ENCODE data around the gene SCAND1.

The SCAND1 gene

GRCh38 chr20:35975576-35976373 is 21.5 kb upstream of the SCAND1 start:
- no peak overlapping the region for H3K4me2 ChIP-seq (ENCODE audit: low read length)
- no peaks in the 10 kb centered on the region; the same call in 1 of the 2 replicates for H3K27me3 ChIP-seq (ENCODE audit: insufficient read depth, low read length)
- no peak overlapping the region for H3K9ac ChIP-seq (ENCODE audit: low read length)
- no peak overlapping the region for H3K27ac ChIP-seq (ENCODE audit: low read depth, low read length, poor library complexity, severe bottlenecking)
- no peaks in the 10 kb centered on the region for H3F3A ChIP-seq (ENCODE audit: insufficient read depth, low read length)
- H3K9me3 ChIP-seq (ENCODE audit: low read length): no peaks in the 10 kb centered on the region
- no peaks in the 10 kb centered on the region for H3K9me2 ChIP-seq (ENCODE audit: low read depth, low read length)
- H2AFZ ChIP-seq (ENCODE audit: low read length): no peak overlapping the region
- TF ChIP-seq, protein P1, sequence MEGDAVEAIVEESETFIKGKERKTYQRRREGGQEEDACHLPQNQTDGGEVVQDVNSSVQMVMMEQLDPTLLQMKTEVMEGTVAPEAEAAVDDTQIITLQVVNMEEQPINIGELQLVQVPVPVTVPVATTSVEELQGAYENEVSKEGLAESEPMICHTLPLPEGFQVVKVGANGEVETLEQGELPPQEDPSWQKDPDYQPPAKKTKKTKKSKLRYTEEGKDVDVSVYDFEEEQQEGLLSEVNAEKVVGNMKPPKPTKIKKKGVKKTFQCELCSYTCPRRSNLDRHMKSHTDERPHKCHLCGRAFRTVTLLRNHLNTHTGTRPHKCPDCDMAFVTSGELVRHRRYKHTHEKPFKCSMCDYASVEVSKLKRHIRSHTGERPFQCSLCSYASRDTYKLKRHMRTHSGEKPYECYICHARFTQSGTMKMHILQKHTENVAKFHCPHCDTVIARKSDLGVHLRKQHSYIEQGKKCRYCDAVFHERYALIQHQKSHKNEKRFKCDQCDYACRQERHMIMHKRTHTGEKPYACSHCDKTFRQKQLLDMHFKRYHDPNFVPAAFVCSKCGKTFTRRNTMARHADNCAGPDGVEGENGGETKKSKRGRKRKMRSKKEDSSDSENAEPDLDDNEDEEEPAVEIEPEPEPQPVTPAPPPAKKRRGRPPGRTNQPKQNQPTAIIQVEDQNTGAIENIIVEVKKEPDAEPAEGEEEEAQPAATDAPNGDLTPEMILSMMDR (IDR thresholded peaks at IDR 0.05; ENCODE audit: low read length): no peak
- no peak for TF ChIP-seq EZH2 (IDR thresholded peaks at IDR 0.05; ENCODE audit: borderline replicate concordance, low read length)
- peaks cover 8% of the 10 kb centered on the region for H3K4me1 ChIP-seq (ENCODE audit: insufficient read depth, low read length, severe bottlenecking)
- H4K20me1 ChIP-seq (ENCODE audit: insufficient read depth, low read length): no peaks in the 10 kb centered on the region
- H3K79me2 ChIP-seq (ENCODE audit: insufficient read depth, low read length): no peaks in the 10 kb centered on the region
- no peaks in the 10 kb centered on the region for H3K36me3 ChIP-seq (ENCODE audit: insufficient read depth, low read length)
- no peak overlapping the region for H3K4me3 ChIP-seq (ENCODE audit: low read depth, low read length, poor library complexity, severe bottlenecking)

- Histone ChIP-seq H3F3A (ENCODE audit: insufficient read depth, low read length) (no peaks in the 10 kb centered on the region), H4K20me1 (ENCODE audit: insufficient read depth, low read length) (no peaks in the 10 kb centered on the region), H3K79me2 (ENCODE audit: insufficient read depth, low read length) (no peaks in the 10 kb centered on the region), H3K27ac (ENCODE audit: low read depth, low read length, poor library complexity, severe bottlenecking) (no peak overlapping the region), H2AFZ (ENCODE audit: low read length) (no peak overlapping the region), H3K9me2 (ENCODE audit: low read depth, low read length) (no peaks in the 10 kb centered on the region), H3K9ac (ENCODE audit: low read length) (no peak overlapping the region), H3K27me3 (ENCODE audit: insufficient read depth, low read length) (no peaks in the 10 kb centered on the region; the same call in 1 of the 2 replicates), H3K4me1 (ENCODE audit: insufficient read depth, low read length, severe bottlenecking) (peaks cover 8% of the 10 kb centered on the region), H3K36me3 (ENCODE audit: insufficient read depth, low read length) (no peaks in the 10 kb centered on the region), H3K9me3 (ENCODE audit: low read length) (no peaks in the 10 kb centered on the region), H3K4me3 (ENCODE audit: low read depth, low read length, poor library complexity, severe bottlenecking) (no peak overlapping the region), H3K4me2 (ENCODE audit: low read length) (no peak overlapping the region)
- TF ChIP-seq, protein P1 (IDR thresholded peaks at IDR 0.05; ENCODE audit: low read length): no peak
- no peak for TF ChIP-seq EZH2 (IDR thresholded peaks at IDR 0.05; ENCODE audit: borderline replicate concordance, low read length)
These were observed 20.0 kb upstream of the SCAND1 start for GRCh38 chr20:35974256-35974655.

DNA sequence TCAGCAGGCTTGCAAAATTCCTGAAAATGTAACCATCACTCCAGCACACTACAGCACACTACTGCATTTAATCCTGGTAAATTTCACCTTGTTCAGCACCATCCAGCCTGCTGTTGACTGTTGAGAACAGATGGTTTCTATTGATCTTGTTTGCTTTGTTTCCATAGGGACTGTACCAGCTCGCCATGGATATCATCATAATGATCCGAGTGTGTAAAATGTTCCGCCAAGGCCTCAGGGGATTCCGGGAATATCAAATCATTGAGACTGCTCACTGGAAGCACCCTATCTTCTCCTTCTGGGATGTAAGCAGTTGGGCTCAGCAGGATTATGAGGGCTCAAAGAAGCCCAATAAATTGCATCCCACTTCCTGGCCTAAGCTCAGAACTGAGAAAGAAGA is 18.2 kb upstream of the SCAND1 start:
- Histone ChIP-seq H3F3A (ENCODE audit: insufficient read depth, low read length) (no peaks in the 10 kb centered on the region), H3K4me1 (ENCODE audit: insufficient read depth, low read length, severe bottlenecking) (no peaks in the 10 kb centered on the region), H3K9me3 (ENCODE audit: low read length) (no peaks in the 10 kb centered on the region), H3K27ac (ENCODE audit: low read depth, low read length, poor library complexity, severe bottlenecking) (no peak overlapping the region), H3K27me3 (ENCODE audit: insufficient read depth, low read length) (no peaks in the 10 kb centered on the region; the same call in 1 of the 2 replicates), H3K9me2 (ENCODE audit: low read depth, low read length) (no peaks in the 10 kb centered on the region), H3K36me3 (ENCODE audit: insufficient read depth, low read length) (no peaks in the 10 kb centered on the region), H2AFZ (ENCODE audit: low read length) (no peak overlapping the region), H3K79me2 (ENCODE audit: insufficient read depth, low read length) (no peaks in the 10 kb centered on the region), H3K4me2 (ENCODE audit: low read length) (no peak overlapping the region), H3K9ac (ENCODE audit: low read length) (no peak overlapping the region), H3K4me3 (ENCODE audit: low read depth, low read length, poor library complexity, severe bottlenecking) (no peak overlapping the region), H4K20me1 (ENCODE audit: insufficient read depth, low read length) (no peaks in the 10 kb centered on the region)
- TF ChIP-seq, protein P1 (IDR thresholded peaks at IDR 0.05; ENCODE audit: low read length): no peak
- no peak for TF ChIP-seq EZH2 (IDR thresholded peaks at IDR 0.05; ENCODE audit: borderline replicate concordance, low read length)

Data from OCI-LY1 (cell line).